ENCODE results near the gene E2F7. TPM values are rescaled to one million over a fixed set of nuclear protein-coding genes. Genes with fewer than 3 reads are reported as not detected.
"Not testable (repeated sequence)": the region's sequence is repeated elsewhere in the genome, so short reads cannot be mapped to it uniquely, and the experiment has no call there.

The E2F7 gene
- total RNA-seq, 8 experiments from 2014 or later: 0.71 to 11.1 (median 2.0) TPM

DNA sequence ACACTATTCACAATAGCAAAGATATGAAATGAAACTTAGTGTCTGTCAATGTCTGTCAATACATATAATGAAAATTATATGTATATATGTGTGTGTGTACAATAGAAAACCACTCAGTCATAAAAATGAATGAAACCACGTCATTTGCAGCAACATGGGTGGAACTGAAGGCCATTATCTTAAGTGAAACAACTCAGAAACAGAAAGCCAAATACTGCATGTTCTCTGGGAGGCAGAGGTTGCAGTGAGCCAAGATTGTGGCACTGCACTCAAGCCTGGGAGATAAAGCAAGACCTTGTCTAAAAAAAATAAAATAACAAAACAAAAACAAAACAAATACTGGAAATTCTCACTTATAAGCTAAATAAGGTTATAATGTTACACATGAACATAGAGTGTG lies 16.7 kb upstream of the E2F7 start:
- in situ Hi-C loops (cut with MboI; ENCODE audit: low pct_unique_long_range_greater_than_20kb in 2 of 9, low sequenced_read_pairs in 9 of 9, unreplicated experiment in 9 of 9): no loop called here
- ATAC-seq (replicated peaks in 6 of 8): no peak

DNA sequence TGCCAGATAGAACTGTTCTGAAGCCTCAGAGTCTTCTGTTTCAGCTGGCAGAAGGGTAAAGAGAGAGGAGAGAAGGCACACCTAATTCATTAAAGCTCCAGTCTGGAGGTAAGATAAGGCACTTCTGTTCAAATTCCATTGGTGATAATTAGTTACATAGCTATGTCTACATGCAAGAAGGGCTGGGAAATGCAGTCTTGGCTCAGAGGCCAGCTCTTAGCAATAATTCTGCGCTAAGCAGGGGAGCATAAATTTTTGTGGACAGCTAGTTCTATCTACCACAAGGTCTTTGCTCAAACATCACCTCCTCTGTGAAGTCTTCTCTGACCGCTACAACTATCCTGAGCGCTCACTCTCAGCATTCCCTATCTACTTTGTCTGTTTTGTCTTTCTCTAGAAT lies 14.3 kb upstream of the E2F7 start:
- WGBS, 10 experiments: 73 to 100% (median 96%) methylated on average over 1 to 3 of the region's 3 CpGs; no CpG with 5 or more reads in 1 of the 10 experiments
- in situ Hi-C loops (cut with MboI; ENCODE audit: low pct_unique_long_range_greater_than_20kb in 2 of 9, low sequenced_read_pairs in 9 of 9, unreplicated experiment in 9 of 9): no loop called here
- H3K4me3 ChIP-seq: no peak overlapping the region
- no peak overlapping the region for H3K27ac ChIP-seq
- no peak for ATAC-seq (replicated peaks in 6 of 8)
- H3K4me1 ChIP-seq (replicated peaks in 1 of 2): no peaks in the 10 kb centered on the region

More for the DNA sequence above, 16.7 kb upstream of the E2F7 start:
- no peaks in the 10 kb centered on the region for H3K4me1 ChIP-seq (replicated peaks in 1 of 2)
- 0 to 90% (median 50%) methylated on average over 1 of the region's 1 CpG; no CpG with 5 or more reads in 1 of the 10 experiments for WGBS, 10 experiments
- no peak overlapping the region for H3K27ac ChIP-seq
- H3K4me3 ChIP-seq: no peak overlapping the region

- in situ Hi-C loops (cut with MboI; ENCODE audit: low pct_unique_long_range_greater_than_20kb in 2 of 9, low sequenced_read_pairs in 9 of 9, unreplicated experiment in 9 of 9): no loop called here
- no peak overlapping the region for H3K27ac ChIP-seq
- H3K4me3 ChIP-seq: no peak overlapping the region
- no peak for ATAC-seq (replicated peaks in 6 of 8)
- H3K4me1 ChIP-seq (replicated peaks in 1 of 2): no peaks in the 10 kb centered on the region
Measured at GRCh38 chr12:77078231-77078630, 12.9 kb upstream of the E2F7 start.

- no peak overlapping the region for H3K4me3 ChIP-seq
- H3K27ac ChIP-seq: no peak overlapping the region
- H3K4me1 ChIP-seq (replicated peaks in 1 of 2): no peaks in the 10 kb centered on the region
- in situ Hi-C loops (cut with MboI; ENCODE audit: low pct_unique_long_range_greater_than_20kb in 2 of 9, low sequenced_read_pairs in 9 of 9, unreplicated experiment in 9 of 9): no loop called here
- ATAC-seq (replicated peaks in 6 of 8): peak in 5 of 8 experiments; percentile 40 to 64 (median 48)
- 0 to 50% (median 5%) methylated on average over 1 of the region's 1 CpG; no CpG with 5 or more reads in 4 of the 10 experiments for WGBS, 10 experiments
Measured at GRCh38 chr12:77076886-77077285, 11.5 kb upstream of the E2F7 start.

- in situ Hi-C loops (cut with MboI; ENCODE audit: low pct_unique_long_range_greater_than_20kb in 2 of 9, low sequenced_read_pairs in 9 of 9, unreplicated experiment in 9 of 9): loop anchor here in 1 of 9 experiments (25.0 kb wide), 1 partner anchor 238 kb away; no protein-coding TSS in a partner anchor
- not testable (repeated sequence) for H3K4me3 ChIP-seq; H3K27ac ChIP-seq; ATAC-seq (replicated peaks in 6 of 8); H3K4me1 ChIP-seq (replicated peaks in 1 of 2)
- WGBS, 10 experiments: 57 to 100% (median 87%) methylated on average over 1 to 4 of the region's 5 CpGs; no CpG with 5 or more reads in 4 of the 10 experiments
Measured at GRCh38 chr12:77073894-77074293, 8.5 kb upstream of the E2F7 start.

- Histone ChIP-seq H3K4me1 (replicated peaks in 1 of 2) (no peaks in the 10 kb centered on the region), H3K4me3 (no peak overlapping the region), H3K27ac (no peak overlapping the region)
- in situ Hi-C loops (cut with MboI; ENCODE audit: low pct_unique_long_range_greater_than_20kb in 2 of 9, low sequenced_read_pairs in 9 of 9, unreplicated experiment in 9 of 9): loop anchor here in 1 of 9 experiments (25.0 kb wide), 1 partner anchor 239 kb away; no protein-coding TSS in a partner anchor
- WGBS, 10 experiments: 70 to 100% (median 93%) methylated on average over 1 to 3 of the region's 3 CpGs; no CpG with 5 or more reads in 2 of the 10 experiments
- ATAC-seq (replicated peaks in 6 of 8): no peak
Measured at GRCh38 chr12:77072833-77073495, 7.6 kb upstream of the E2F7 start.

GRCh38 chr12:77070800-77071449 lies 5.6 kb upstream of the E2F7 start:
- peak in 3 of 8 experiments; percentile 83 to 88 (median 84) for ATAC-seq (replicated peaks in 6 of 8)
- in situ Hi-C loops (cut with MboI; ENCODE audit: low pct_unique_long_range_greater_than_20kb in 2 of 9, low sequenced_read_pairs in 9 of 9, unreplicated experiment in 9 of 9): loop anchor here in 1 of 9 experiments (25.0 kb wide), 1 partner anchor 241 kb away; no protein-coding TSS in a partner anchor
- no peak overlapping the region for H3K27ac ChIP-seq
- H3K4me1 ChIP-seq (replicated peaks in 1 of 2): no peaks in the 10 kb centered on the region
- no peak overlapping the region for H3K4me3 ChIP-seq
- 0 to 100% (median 77%) methylated on average over 1 to 4 of the region's 5 CpGs; no CpG with 5 or more reads in 2 of the 10 experiments for WGBS, 10 experiments

- no peak for ATAC-seq (replicated peaks in 6 of 8)
- in situ Hi-C loops (cut with MboI; ENCODE audit: low pct_unique_long_range_greater_than_20kb in 2 of 9, low sequenced_read_pairs in 9 of 9, unreplicated experiment in 9 of 9): loop anchor here in 1 of 9 experiments (25.0 kb wide), 1 partner anchor 242 kb away; no protein-coding TSS in a partner anchor
- Histone ChIP-seq H3K4me3 (no peak overlapping the region), H3K27ac (no peak overlapping the region), H3K4me1 (replicated peaks in 1 of 2) (no peaks in the 10 kb centered on the region)
- 11 to 94% (median 49%) methylated on average over 1 to 3 of the region's 3 CpGs; no CpG with 5 or more reads in 2 of the 10 experiments for WGBS, 10 experiments
Measured at GRCh38 chr12:77070382-77070781, 5.0 kb upstream of the E2F7 start.

DNA sequence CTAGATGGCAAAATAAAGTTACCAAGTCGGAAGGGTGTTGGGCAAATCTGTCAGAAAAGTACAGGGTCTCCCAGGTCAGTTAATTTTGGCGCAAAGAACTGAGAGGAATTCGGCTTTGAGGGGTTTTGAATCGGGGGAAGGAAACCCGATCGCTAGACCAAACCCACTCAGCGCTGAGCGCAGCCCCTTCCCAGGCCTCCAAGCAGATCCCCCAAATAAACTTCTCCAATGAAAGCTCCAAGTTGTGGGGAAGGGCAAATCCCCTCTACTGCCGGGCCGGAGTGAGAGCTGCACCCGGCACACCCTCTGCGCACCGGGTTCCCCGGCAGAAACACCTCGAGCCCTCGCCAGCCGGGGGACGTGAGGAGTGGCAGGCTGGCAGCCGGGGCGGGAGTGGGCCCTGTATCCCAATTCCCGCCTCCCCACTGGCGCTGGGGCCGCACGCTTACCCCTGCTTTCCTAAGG lies 441 bp downstream of the E2F7 start:
- Histone ChIP-seq H3K4me1 (replicated peaks in 1 of 2) (peaks cover 3 to 12% of the 10 kb centered on the region in 2 donors), H3K27ac (peak overlapping the region in 1 of 2 donors; percentile 26), H3K4me3 (peak overlapping the region; percentile 48 to 77 (median 58))
- peak in 7 of 8 experiments; percentile 15 to 51 (median 37) for ATAC-seq (replicated peaks in 6 of 8)
- in situ Hi-C loops (cut with MboI; ENCODE audit: low pct_unique_long_range_greater_than_20kb in 2 of 9, low sequenced_read_pairs in 9 of 9, unreplicated experiment in 9 of 9): loop anchor here in 1 of 9 experiments (25.0 kb wide), 1 partner anchor 247 kb away; no protein-coding TSS in a partner anchor
- 0% methylated on average over 1 to 15 of the region's 24 CpGs; no CpG with 5 or more reads in 3 of the 10 experiments for WGBS, 10 experiments

DNA sequence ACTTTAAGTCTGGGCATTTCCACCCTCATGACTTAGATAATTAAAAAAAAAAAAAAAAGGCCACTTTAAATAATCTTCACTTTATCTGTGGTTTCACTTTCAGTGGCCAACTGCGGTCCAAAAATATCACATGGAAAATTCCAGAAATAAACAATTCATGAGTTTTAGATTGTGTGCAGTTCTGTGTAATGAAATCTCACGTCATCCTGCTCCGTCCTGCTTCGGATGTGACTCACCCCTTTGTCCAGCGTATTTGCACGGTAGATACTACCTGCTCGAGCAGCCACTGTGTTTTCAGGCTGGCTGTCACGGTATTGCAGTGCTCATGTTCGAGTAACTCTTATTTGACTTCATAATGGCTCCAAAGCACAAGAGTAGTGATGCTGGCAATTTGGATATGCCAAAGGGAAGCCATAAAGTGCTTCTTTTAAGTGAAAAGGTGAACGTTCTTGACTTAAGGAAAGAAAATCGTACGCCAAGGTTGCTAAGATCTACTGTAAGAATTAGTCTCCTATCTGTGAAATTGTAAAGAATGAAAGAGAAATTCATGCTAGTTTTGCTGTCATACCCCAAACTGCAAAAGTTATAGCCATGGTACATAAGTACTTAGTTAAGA lies 2.4 kb downstream of the E2F7 start:
- ATAC-seq (replicated peaks in 6 of 8): peak in 2 of 8 experiments; percentile 16 to 18
- in situ Hi-C loops (cut with MboI; ENCODE audit: low pct_unique_long_range_greater_than_20kb in 2 of 9, low sequenced_read_pairs in 9 of 9, unreplicated experiment in 9 of 9): loop anchor here in 1 of 9 experiments (25.0 kb wide), 1 partner anchor 249 kb away; no protein-coding TSS in a partner anchor
- Histone ChIP-seq H3K4me3 (peak overlapping the region in 1 of 5 donors; percentile 3), H3K4me1 (replicated peaks in 1 of 2) (peaks cover 3 to 12% of the 10 kb centered on the region in 2 donors), H3K27ac (no peak overlapping the region)
- 76 to 100% (median 87%) methylated on average over 1 to 12 of the region's 12 CpGs for WGBS, 10 experiments

DNA sequence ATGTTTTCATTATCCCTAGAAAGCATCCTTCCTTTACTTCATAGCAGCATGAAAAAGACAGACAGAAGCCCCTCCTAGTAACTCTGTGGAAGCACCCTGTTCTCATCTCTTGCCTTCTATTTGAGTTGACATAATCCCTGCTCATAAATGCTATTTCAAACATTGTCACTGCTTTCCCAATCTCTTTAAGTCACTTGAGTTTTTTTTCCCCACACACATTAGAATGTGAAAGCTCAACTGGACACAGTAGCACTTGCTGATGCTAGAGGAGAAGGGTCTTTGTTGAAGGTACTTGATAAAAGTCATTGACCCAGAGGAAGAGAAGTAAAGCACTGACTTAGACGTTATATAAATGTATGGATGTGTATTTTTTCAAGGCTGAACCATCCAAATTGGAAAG lies 3.0 kb downstream of the E2F7 start:
- H3K27ac ChIP-seq: no peak overlapping the region
- no peak for ATAC-seq (replicated peaks in 6 of 8)
- no peak overlapping the region for H3K4me3 ChIP-seq
- H3K4me1 ChIP-seq (replicated peaks in 1 of 2): peaks cover 3 to 12% of the 10 kb centered on the region in 2 donors
- in situ Hi-C loops (cut with MboI; ENCODE audit: low pct_unique_long_range_greater_than_20kb in 2 of 9, low sequenced_read_pairs in 9 of 9, unreplicated experiment in 9 of 9): loop anchor here in 1 of 9 experiments (25.0 kb wide), 1 partner anchor 250 kb away; no protein-coding TSS in a partner anchor
- 63 to 100% (median 85%) methylated on average over 1 of the region's 1 CpG; no CpG with 5 or more reads in 2 of the 10 experiments for WGBS, 10 experiments

DNA sequence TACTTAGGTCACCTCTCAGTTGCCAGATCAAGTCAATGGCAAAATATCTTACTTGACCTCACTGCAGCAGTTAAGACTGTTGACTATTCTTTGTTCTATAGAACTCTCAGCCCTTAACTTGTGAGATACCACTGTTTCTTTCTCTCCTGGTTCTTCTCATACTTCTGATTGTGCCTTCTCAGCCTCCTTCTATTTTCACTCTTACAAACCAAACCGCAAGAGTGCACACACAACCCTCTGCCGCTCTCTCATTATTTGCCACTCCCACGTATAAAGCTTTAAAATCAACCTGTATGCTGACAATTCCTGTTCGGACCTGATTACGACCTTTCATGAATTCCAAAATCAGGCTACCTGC lies 4.5 kb downstream of the E2F7 start:
- Histone ChIP-seq H3K4me1 (replicated peaks in 1 of 2) (peaks cover 3 to 12% of the 10 kb centered on the region in 2 donors), H3K4me3 (no peak overlapping the region), H3K27ac (no peak overlapping the region)
- ATAC-seq (replicated peaks in 6 of 8): no peak
- WGBS, 10 experiments: 93 to 100% (median 99%) methylated on average over 2 to 5 of the region's 5 CpGs; no CpG with 5 or more reads in 2 of the 10 experiments
- in situ Hi-C loops (cut with MboI; ENCODE audit: low pct_unique_long_range_greater_than_20kb in 2 of 9, low sequenced_read_pairs in 9 of 9, unreplicated experiment in 9 of 9): loop anchor here in 1 of 9 experiments (25.0 kb wide), 1 partner anchor 251 kb away; no protein-coding TSS in a partner anchor
